SU-DHL-6 (cell line): ENCODE data around the gene GUCA2A.

Experiments used
- CTCF ChIP-seq: fragments of 200-600 bp; sonication (generic); IDR thresholded peaks from one replicate; pipeline ENCODE4 v1.5.1; 2017; ENCODE audit warnings: antibody characterized with exemption, mild to moderate bottlenecking, low read length, moderate library complexity; ENCODE audit not compliant: insufficient read depth, poor library complexity, severe bottlenecking
- EZH2phosphoT487 ChIP-seq: fragments of 200-600 bp; sonication (generic), shearing (Covaris generic); conservative IDR thresholded peaks from 2 replicates; pipeline ENCODE4 v1.6.1; 2018; ENCODE audit warnings: mild to moderate bottlenecking, antibody characterized with exemption, low read length, moderate library complexity, mixed read lengths

DNA sequence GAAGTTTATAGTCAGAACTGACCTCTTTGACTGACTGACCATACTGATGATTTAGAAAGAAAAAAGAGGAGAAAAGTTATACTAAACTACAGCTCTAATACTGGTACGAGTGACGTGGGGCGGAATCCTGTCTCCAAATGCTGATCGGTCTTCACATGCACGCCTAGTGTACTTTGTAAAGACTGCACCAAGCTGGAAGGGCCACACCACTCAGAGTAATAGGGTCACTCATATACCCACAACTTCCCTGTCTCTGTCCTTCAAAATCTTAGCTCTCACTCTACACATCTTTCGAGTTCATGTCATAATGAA is 19.4 kb upstream of the GUCA2A start:
- no peak for TF ChIP-seq CTCF
- no peak for TF ChIP-seq EZH2phosphoT487
